ENCODE results near the gene ZFP69B. TPM values are rescaled to one million over a fixed set of nuclear protein-coding genes. Genes with fewer than 3 reads are reported as not detected.

Gene ZFP69B
- 8.3 to 9.0 TPM (median 8.6 TPM) in 3 replicates for total RNA-seq

GRCh38 chr1:40449684-40450494 is at the start of gene ZFP69B:
ZFP69B (plus strand) TSS chr1:40450476; CDS start chr1:40450962, 486 bp downstream.
- Mint-ChIP-seq H3K36me3 (peaks cover 34% of the 10 kb centered on the region), H3K27ac (peak within 1 kb of the TSS; percentile 95), H3K27me3 (ENCODE audit: low read depth) (no peaks in the 10 kb centered on the region), H3K4me3 (peak within 1 kb of the TSS; percentile 83), H3K9me3 (peaks cover 33% of the 10 kb centered on the region), H3K4me1 (peaks cover 14% of the 10 kb centered on the region)
- TF ChIP-seq, protein P1, sequence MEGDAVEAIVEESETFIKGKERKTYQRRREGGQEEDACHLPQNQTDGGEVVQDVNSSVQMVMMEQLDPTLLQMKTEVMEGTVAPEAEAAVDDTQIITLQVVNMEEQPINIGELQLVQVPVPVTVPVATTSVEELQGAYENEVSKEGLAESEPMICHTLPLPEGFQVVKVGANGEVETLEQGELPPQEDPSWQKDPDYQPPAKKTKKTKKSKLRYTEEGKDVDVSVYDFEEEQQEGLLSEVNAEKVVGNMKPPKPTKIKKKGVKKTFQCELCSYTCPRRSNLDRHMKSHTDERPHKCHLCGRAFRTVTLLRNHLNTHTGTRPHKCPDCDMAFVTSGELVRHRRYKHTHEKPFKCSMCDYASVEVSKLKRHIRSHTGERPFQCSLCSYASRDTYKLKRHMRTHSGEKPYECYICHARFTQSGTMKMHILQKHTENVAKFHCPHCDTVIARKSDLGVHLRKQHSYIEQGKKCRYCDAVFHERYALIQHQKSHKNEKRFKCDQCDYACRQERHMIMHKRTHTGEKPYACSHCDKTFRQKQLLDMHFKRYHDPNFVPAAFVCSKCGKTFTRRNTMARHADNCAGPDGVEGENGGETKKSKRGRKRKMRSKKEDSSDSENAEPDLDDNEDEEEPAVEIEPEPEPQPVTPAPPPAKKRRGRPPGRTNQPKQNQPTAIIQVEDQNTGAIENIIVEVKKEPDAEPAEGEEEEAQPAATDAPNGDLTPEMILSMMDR (IDR thresholded peaks at IDR 0.05; ENCODE audit: unreplicated experiment) = no peak
- peak; percentile 95 to 98 for DNase-seq (ENCODE audit: low spot score in 2 of 2, unreplicated experiment in 2 of 2)

GRCh38 chr1:40401473-40402201 is 48.6 kb upstream of the ZFP69B start:
- TF ChIP-seq, protein P1 (IDR thresholded peaks at IDR 0.05; ENCODE audit: unreplicated experiment) = no peak
- no peaks in the 10 kb centered on the region for H3K27me3 Mint-ChIP-seq (ENCODE audit: low read depth)
- peaks cover 2% of the 10 kb centered on the region for H3K4me1 Mint-ChIP-seq
- H3K36me3 Mint-ChIP-seq = no peaks in the 10 kb centered on the region
- no peak overlapping the region for H3K27ac Mint-ChIP-seq
- no peak overlapping the region for H3K4me3 Mint-ChIP-seq
- H3K9me3 Mint-ChIP-seq = no peaks in the 10 kb centered on the region
- no peak for DNase-seq (ENCODE audit: low spot score in 2 of 2, unreplicated experiment in 2 of 2)

DNA sequence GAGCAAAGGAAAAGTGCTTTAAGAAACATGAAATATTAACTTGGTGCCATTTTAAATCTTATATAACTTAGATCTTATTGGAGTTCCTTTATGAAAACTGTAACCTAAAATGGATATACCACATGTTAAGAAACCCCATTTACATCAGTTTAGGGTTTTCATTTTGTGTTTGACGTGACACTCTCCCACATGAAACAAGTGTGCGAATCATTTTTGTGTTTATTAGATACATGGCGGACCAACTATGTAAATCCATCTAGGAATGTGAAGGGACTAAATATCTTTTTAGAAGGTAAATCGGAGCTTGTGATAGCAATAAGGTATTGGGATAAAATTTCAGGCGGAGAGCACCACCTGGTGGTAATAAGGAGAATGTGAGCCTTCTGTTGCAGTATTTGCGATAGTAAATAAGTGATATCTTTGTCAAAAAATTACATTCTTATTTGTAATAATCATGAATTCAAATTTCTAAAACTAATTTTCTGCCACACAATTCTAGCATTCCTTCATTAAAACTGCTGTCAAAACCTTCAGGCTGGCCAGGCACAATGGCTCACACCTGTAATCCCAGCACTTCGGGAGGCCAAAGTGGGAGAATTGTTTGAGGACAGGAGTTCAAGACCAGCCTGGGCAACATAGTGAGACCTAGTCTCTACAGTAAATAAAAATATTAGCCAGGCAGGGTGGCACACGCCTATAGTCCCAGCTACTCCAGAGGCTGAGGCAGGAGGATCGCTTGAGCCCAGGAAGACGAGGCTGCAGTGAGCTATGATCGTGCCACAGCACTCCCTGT is 45.4 kb upstream of the ZFP69B start:
- H3K9me3 Mint-ChIP-seq = no peaks in the 10 kb centered on the region
- H3K4me1 Mint-ChIP-seq = peaks cover 2% of the 10 kb centered on the region
- peak overlapping the region; percentile 20 for H3K4me3 Mint-ChIP-seq
- TF ChIP-seq, protein P1 (IDR thresholded peaks at IDR 0.05; ENCODE audit: unreplicated experiment) = peak; percentile 89
- peaks cover 4% of the 10 kb centered on the region for H3K36me3 Mint-ChIP-seq
- H3K27ac Mint-ChIP-seq = no peak overlapping the region
- no peak for DNase-seq (ENCODE audit: low spot score in 2 of 2, unreplicated experiment in 2 of 2)
- no peaks in the 10 kb centered on the region for H3K27me3 Mint-ChIP-seq (ENCODE audit: low read depth)

DNA sequence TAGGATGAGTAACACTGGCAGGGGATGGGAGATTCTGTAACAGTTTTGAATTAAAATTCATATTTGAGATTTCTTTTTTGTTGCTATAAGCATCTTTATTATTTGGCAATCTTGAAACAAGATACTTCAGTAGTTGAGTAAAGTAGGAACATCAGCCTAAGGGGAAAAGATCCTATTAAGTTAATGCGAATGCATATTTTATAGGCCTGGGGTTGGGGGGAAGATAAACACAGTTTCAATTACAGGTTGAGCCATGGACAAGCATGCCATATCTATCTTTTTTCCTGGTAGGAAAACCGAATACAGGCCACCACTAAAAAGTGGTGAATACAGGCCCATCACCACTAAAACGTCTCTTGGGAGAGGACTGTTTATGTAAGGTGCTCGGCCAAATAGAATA is 44.5 kb upstream of the ZFP69B start:
- peaks cover 2% of the 10 kb centered on the region for H3K4me1 Mint-ChIP-seq
- DNase-seq (ENCODE audit: low spot score in 2 of 2, unreplicated experiment in 2 of 2) = no peak
- H3K36me3 Mint-ChIP-seq = peaks cover 4% of the 10 kb centered on the region
- no peaks in the 10 kb centered on the region for H3K9me3 Mint-ChIP-seq
- TF ChIP-seq, protein P1 (IDR thresholded peaks at IDR 0.05; ENCODE audit: unreplicated experiment) = no peak
- no peaks in the 10 kb centered on the region for H3K27me3 Mint-ChIP-seq (ENCODE audit: low read depth)
- no peak overlapping the region for H3K27ac Mint-ChIP-seq
- no peak overlapping the region for H3K4me3 Mint-ChIP-seq

- no peak overlapping the region for H3K4me3 Mint-ChIP-seq
- H3K36me3 Mint-ChIP-seq = peaks cover 4% of the 10 kb centered on the region
- DNase-seq (ENCODE audit: low spot score in 2 of 2, unreplicated experiment in 2 of 2) = no peak
- TF ChIP-seq, protein P1 (IDR thresholded peaks at IDR 0.05; ENCODE audit: unreplicated experiment) = no peak
- peaks cover 2% of the 10 kb centered on the region for H3K4me1 Mint-ChIP-seq
- no peaks in the 10 kb centered on the region for H3K9me3 Mint-ChIP-seq
- H3K27me3 Mint-ChIP-seq (ENCODE audit: low read depth) = no peaks in the 10 kb centered on the region
- no peak overlapping the region for H3K27ac Mint-ChIP-seq
Observed at GRCh38 chr1:40407453-40407852, 42.8 kb upstream of the ZFP69B start.
